CMK (cell line): ENCODE results near the gene TAC3.
"Not testable (repeated sequence)": the region's sequence is repeated elsewhere in the genome, so short reads cannot be mapped to it uniquely, and the experiment has no call there.

Experiments
- DNase-seq: peaks from one replicate; pipeline ENCODE4 v3.0.0-alpha.2; 2010; ENCODE audit warnings: low read depth

The TAC3 gene

DNA sequence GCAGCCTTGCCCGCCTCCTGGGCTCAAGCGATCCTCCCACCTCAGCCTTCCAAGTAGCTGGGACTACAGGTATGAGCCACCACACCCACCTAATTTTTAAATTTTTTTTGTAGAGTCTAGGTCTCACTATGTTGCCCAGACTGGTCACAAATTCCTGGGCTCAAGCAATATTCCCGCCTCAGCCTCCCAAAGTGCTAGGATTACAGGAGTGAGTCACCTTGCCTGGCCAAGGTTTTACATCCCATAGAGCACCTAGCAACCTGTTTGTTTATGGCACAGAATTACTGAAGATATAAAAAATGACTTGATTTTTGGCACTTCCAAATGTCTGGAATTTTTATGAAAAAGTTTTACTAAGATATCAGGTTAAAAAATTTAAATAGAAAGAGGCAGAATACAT, 17.1 kb upstream of the TAC3 start:
- no peak for DNase-seq

DNA sequence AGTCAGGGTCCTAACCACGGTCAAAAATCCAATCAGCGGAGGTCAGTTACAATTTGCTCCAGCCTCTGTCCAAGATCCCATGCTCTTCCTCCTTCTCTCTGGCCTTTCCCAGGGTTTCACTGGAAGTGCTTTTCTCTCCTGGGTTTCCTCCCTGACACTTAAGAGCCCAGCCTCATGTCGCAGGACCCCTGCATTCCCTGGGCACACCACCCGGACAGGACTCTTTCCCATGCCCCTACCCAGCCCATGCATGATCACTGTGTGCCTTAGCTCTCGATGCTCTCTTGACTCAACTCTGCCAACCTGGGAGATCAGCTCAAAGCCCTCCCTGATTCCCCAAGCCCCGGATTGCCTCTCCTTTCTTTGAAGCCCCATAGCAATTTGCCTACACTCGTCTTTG, 15.5 kb upstream of the TAC3 start:
- no peak for DNase-seq

DNA sequence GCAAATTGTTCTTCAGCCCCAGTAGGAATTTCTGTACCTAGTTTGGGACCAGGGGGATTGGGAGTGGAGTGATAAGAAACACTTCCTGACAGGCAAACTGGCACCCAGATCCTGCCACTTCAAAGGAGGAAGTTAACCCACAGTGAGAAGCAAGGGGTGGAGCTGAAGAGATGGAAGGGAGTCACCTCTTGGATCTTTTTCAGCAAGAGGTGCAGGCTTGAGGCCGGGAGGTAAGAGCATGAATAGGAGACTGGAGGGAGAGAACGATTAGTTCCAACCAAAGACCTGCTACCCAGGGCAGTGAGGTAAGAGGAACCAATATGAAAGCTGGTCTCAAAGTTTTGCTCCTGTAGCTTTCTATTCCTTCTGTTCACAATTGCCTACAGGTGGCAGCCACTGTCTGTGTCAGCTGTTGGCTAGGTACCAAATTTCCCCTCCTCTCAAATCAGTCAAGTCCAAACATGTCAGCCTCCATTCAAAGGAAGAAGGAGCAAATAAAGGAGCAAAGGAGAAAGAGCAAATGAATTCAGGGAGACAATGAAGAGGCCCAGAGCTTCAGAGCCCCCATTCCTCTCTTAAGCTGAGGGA, 14.9 kb upstream of the TAC3 start:
- DNase-seq: no peak

DNA sequence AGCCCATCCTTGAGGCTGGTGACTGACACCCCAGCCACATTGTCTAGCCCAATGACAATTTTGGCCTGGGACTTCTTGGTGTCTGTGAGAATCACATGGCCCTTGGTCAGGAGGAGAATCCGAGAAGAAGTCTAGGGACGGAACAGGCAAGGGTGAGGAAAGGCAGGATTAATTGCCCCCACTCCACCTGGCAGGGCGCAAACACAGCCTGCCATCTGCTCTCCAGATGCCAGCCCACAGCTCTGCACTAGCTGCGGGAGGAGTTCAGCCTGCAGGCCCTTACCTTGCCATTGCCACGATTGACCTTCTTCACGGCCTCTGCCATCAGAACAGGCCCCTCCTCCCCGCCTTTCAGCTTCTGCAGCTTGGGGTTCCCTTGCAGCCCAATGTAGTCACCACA, 13.1 kb upstream of the TAC3 start:
- no peak for DNase-seq

DNA sequence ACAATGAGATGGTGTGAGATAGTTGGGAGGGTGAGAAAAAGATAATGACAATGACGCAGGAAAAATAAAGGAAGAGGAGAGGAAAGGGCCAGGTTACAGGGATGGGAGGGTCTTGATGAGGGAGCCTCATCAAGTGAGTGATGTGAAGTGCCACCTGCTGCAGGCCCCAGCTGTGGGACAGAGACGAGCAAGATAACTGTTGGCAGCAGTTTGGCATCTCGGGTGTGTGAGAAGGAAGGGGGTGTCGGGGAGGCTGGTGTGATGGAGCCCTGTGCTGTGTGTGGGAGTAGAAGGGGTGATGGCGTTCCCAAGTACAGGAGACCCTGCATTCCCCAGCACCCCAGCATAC, 11.4 kb upstream of the TAC3 start:
- DNase-seq: no peak

DNA sequence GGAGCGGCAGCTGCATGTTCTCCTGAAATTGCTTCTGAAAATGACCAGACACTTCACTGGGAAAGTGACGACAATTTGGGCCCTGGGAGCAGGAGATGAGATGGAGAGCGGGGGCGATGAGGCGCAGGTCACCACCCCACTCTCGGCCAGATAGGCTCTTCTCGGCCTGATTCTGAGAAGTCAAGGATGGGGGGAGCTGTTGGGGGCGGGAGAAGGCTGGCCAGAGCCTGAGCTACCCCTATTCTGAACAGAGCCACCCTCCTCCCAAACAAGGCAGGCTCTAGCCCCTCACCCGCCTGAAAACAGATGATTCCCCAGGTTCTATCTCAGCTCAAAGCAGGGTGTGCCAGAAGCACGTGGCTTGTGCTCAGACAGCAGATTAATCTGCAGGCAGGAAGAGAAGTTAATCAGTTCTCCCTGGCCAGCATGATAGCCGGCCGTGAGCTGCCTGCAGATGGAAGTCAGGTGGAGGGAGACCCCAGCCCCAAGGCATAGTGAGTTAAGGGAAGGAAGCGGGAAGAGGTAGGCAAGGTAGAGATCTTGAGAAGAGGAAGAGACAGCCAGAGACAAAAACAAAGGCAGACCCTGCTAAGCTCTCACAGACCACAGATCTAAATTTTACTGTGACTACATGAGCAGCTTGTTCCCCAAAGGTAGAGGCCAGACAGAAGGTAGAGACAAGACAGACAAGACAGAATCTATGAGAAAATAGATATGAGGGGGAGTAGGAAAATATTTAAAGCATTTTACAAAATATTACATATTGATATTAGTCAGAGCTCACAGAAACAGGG, 10.9 kb upstream of the TAC3 start:
- DNase-seq: peak; percentile 64

DNA sequence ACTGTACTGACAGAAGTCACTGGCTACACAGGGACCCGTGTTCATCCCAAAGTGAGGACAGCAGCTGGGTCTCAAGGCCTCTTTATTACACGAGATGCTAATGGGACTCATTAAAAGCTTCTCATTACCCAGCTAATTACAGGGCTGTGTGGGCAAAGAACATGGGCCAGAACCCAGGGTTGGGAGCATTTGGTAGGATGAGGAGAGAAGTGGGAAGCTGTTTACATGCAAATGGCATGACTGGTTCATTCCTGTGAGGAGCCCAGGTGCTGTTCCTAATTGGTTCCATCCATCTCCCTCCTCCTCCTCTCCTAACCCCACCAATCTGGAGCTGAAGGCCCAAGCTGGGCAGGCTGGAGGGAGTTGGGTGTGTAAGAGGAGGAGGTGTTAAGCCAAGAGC, 8.9 kb upstream of the TAC3 start:
- no peak for DNase-seq

DNA sequence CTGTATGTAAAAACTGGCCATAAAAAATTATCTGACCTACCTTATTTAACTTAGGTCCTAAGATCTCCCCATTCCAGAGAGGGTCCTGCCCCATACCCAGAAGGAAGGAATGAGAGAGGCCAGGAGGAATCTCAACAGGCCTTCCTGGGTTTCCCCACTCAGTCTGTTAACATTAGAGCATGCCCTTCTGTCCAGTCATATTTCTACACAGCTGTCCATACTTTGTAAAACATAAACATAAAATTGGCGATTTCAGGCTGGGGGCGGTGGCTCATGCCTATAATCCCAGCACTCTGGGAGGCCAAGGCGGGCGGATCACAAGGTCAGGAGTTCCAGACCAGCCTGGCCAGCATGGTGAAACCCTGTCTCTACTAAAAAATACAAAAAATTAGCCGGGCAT, 6.0 kb upstream of the TAC3 start:
- DNase-seq: not testable (repeated sequence)

DNA sequence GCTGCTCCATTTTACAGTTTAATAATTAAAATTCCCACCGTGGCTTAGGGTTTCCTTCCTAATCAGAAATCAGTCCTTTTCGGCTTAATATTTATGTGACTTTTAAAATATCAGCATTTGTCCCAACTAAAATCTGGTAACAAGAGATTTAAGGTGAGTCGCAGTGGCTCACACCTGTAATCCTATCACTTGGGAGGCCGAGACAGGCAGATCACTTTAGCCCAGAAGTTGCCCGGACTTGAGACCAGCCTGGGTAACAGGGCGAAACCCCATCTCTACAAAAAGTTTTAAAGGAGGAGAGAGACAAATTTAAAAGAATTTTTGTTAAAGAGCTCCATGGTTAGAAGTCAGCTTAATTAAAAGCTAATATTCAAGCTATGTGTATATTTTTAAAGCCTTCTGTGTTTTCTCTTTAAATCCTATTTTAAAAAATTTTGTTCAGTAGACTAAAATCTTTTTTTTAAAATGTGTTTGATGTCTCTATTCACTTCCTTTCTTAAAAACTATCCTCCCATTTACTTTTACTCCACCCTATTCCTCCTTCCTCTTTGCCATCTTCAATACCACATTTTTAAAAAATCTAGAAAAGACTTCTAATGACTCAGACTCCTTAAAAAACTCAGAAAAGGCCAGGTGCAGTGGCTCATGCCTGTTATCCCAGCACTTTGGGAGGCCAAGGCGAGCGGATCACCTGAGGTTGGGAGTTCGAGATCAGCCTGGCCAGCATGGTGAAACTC, 3.8 kb upstream of the TAC3 start:
- no peak for DNase-seq

DNA sequence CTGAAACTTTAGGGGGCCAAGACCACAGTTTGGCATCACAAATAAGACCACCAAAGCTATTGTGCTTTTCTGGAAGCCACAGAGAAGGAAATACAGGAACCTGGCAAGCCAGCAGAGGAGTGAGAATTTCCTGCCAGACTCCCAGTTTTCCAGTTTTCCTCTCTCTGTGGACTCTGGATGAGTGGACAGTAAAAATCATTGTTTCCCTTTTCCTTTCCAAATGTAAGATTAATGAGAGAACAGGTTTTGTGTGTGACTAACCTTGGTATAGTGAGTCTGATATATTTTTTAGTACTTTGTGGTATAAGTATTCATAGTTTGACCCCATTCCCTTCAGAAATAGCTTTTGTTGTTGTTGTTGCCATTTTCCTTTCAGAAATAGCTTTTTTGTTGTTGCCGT, 2.6 kb upstream of the TAC3 start:
- DNase-seq: no peak

DNA sequence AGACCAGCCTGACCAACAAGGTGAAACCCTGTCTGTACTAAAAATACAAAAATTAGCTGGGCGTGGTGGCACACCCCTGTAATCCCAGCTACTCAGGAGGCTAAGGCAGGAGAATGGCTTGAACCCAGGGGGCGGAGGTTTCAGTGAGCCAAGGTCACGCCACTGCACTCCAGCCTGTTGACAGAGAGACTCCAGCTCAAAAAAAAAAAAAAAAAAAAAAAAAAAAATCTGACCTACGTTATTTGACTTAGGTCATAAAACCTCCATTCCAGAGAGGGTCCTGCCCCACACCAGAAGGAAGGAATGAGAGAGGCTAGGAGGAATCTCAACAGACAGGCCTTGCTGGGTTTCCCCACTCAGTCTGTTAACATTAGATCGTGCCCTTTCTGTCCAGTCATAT, 2.0 kb upstream of the TAC3 start:
- not testable (repeated sequence) for DNase-seq

DNA sequence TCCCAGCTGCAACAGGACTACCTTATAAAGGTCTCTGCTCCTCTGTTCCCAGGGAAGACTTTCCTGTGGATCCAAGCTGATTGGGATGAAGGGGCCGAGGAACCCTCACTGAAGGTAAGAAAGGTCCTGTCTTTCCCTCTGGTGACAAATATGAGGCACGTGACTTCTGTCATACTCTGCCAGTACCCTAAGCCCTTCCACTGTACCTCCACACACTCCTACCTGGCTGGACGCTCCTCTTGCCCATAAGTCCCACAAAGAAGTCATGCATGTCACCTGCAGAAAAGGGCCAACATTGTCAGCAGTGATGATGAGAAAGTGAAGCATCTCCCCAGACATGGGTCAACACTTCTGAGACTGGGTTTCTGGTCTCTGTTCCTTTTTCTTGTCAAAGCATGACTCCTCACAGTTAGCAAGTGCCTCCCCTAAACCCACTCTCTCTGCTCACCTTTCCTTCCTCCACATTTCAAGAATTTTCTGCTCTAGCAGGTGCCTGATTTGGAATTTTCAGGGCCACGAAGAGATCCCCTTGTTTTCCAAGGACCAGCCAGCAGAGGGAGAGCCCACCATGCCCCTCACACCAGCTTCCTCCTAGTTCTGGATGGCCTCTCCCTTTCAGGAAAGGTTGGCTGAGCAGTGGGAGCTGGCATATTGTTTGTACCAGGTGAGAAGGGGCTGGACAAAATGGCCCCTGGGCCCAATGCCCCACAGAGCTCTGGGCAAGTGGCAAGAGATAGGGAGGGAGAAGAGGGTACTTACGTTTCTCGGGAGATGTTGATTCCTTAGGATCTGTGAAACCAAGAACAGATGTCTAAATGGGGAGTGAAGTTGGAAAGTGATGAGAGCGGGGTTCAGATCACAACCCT, 3.5 kb downstream of the TAC3 start:
- DNase-seq: no peak

DNA sequence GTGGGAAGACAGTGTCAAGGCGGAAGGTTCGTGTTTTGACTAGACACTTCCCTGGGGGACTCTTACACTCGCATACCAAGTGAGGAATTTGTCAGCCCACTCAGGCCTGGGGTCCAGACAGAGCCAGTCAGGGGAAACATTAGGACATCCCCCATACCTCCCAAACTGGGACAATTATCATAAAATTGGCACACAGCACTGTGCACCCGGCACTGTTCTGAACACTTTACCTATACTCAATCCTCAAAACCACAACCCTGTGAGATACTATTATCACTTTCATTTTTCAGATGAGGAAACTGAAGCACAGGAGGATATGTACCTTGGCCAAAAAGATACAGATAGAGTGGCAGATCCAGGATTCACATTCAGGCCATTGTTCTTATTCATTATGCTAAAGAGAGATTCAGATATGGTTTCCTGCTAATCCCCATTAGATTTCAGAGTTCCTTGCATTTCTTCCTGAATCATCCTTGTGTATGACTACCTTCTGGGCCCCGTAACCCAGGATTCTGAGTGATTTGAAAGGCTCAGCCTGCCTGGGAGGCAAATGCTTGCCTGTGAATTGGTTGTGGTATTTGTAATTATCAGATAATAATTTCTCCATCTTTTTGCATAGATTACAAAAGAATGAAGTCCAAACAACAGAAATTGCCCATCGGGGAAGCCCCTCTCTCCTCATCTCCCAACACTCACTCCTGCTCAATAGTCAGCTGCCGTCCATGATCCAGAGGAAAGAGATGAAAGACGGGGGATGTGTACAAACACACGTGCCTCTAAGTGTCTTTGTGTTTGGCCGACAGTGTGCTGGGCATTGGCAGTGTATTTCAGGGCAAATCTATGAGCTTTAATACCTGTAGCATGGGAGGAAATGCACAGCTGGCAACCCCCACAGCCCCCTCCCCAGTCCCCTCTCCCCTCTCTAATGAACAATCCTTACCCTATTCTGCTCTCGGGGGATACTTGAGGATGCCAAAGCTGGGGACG, 4.6 kb downstream of the TAC3 start:
- no peak for DNase-seq

DNA sequence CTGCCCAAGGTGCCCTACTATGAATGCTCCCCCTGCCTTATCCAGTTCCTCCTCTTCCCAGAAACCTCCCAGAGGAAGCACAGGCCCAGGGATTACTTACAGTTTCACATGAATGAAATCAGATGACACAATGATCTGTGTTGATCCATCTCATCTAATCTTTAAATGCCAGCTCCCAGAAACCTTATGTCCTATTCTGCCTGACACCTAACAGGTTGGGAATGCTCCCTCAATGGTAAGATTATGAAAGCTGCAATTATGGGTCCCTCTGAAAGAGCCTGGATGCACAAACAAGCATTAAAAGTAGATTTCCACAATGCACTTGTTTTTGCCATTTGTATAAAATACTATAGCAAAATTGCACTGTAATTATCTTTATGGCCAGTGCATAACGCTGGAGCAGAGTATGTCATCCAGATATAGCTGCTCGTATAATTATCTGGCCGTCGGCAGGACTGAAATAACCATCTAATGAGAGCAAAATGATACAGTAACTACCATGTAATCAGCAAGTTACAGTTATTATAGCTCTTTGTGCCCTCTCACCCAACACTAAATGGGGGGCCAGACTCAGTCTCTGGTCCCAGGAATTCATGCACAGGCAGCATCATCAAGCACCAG, 5.6 kb downstream of the TAC3 start:
- no peak for DNase-seq

DNA sequence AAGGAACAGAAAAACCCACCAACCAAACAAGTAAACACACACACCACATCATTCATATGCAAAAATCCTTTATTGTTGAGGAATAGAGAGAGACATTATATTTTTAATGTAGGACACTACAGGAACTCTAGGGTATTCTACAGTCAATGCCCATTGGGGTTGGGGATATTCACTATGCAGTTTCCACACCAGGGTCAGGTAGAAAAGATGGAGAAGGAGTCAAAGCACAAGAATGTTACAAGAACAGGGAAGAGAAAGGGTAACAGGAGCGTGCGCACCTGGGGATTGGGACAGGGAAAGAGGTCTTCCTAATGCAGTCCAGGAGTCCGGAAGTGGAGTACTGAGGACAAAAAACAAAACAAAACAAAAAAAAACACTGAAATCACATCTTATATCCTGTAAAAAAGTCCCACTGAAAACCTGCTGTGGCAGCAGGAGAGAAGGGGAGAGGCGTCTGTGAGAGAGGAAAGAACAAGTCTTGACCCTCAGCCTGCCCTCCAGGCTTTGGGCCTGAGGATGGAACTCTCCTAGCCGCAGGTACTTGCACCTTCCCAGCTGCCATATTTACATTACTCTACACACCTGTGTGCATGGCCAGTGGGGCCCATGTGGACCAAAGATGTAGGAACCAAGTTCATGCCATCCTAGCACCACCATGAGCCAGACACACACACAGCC, 6.2 kb downstream of the TAC3 start:
- DNase-seq: no peak

DNA sequence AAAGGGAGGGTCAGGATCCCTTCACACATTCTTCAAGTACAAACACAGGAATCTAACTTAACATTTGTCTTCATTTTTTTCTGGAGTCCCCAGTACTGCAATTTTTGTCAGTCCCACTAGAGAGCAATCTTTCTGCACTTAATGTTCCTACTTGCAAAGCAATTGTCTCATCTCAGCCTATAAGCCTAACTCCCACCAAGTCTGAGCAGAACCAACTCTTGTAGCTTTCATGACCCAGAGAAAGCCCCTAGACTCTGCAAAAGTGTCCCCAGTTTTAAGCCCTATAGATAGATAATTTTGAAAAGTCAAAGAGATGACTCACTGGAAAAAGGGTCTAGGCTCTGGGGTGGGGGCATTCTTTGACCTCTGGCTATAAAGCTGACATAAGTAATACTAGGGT, 8.2 kb downstream of the TAC3 start:
- no peak for DNase-seq

DNA sequence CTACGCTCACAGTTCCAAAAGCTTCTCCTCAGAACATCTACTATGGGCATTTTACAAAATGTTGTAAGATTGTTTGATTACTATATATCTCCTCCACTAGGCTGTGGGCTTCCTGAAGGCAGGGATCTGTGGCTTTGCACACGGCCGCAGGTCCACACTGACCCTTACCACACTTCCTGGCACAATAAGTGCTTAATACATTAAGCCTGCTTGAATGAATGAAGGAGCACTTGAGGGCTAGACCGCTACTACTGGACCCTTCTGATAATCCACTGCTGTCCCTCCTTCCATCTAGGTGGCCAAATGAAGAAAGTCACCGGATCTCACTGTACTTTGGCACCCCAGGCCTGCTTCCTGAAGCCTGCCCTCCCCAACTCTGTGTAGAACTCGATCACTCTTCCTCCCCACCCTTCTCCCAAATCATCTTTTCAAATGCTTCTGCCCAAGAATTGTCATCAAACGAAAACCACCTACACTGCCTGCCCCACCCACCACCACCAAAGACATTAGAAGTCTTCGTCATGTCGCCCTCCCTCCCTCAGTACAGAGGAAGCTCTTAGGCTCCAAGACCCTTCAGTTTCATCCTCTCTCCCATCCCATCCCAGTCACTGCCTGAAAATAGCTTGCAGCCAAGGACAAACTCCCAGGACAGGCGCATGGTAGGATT, 9.4 kb downstream of the TAC3 start:
- DNase-seq: peak; percentile 68

DNA sequence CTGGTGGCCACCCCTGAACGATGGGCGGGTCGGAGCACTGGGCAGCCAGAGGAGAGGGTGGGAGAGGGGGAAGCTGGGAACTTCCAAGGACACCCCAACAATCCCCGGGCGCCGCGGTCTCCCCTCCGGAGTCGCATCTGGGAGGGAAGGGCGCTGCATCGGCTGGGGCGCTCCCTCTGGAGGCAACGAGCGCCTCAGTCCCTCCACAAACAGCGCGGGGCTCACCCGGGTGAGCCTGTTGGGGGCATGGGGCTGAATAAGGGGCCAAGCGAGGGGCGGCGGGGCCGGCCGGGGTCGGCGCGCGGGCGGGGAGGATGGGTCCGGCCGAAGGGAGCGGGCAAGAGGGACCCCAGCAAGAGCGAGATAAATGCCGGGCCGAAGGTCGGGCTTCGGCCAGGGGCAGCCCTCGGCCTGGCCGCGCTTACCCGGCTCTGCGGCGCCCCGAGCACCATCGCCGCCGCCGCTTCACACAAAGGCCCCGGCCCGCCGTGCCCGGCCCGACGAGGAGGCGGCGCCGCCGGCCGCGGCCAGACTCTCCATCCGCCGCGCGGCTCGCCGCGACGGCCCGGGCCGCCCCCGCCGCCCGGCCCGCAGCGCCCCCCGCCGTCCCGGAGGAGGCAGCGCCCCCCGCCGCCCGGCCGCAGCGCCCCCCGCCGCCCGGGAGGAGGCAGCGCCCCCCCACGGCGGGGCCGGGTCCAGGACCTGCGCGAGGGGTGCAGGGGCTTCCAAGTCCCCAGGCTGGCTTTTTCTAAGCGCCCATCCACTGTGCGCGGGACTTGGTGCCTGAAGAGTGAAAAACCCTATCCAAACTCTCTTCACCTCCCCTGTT, 10.1 kb downstream of the TAC3 start, which contains the start of gene ZBTB39:
Gene ZBTB39, minus strand, starts transcription at position 567 of the 829 bp plus-strand sequence. CDS start 1,629 bp downstream, outside the sequence.
- no peak for DNase-seq

DNA sequence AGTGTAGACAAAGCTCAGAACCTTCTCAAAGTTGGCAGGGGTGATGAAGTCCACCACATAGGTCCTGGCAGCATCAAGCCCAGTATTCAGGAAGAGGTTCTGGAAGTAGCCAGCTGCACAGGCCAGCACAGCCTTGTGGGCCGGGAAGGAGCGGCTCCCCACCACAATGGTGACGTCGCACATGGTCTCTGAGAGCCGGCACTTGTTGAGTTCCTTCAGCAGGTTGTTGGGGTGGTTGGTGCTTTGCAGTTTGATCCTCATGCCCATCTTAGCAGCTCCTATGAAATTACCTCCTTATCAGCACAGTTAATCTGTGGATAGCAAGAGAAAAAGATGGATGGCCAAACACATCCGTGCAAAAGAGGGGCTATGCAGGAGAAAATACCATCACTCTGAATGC, 11.7 kb downstream of the TAC3 start:
- DNase-seq: no peak
